ENCODE measurements around the gene STAC2.

- TF ChIP-seq CTCF (IDR thresholded peaks at IDR 0.05) (peak; percentile 76), POLR2AphosphoS5 (IDR thresholded peaks at IDR 0.05; ENCODE audit: low read depth, low read length) (no peak), SIN3A (IDR thresholded peaks at IDR 0.05; ENCODE audit: borderline replicate concordance, insufficient read depth, low read depth, low read length) (no peak), TCF7L2 (IDR thresholded peaks at IDR 0.05; ENCODE audit: low read depth, low read length) (no peak)
Observed at GRCh38 chr17:39164675-39165143, 61.0 kb downstream of the STAC2 start.
